Bronchial epithelial cell (primary cell): ENCODE results near the gene PAGE1. TPM values are rescaled to one million over a fixed set of nuclear protein-coding genes. Genes with fewer than 3 reads are reported as not detected.
"Not testable (repeated sequence)": the region's sequence is repeated elsewhere in the genome, so short reads cannot be mapped to it uniquely, and the experiment has no call there.

Source experiments
- DNase-seq: peaks from one replicate; pipeline ENCODE4 v3.0.0-alpha.2; 2010; ENCODE audit warnings: low read depth
- FAIRE-seq: peaks from 2 replicates; lab custom pipeline; 2011; peaks lifted over from hg19 to GRCh38; lab: Jason Lieb, UNC
- H3K27me3 ChIP-seq: 2 replicates; pipeline ENCODE4 v1.5.1; 2011; ENCODE audit warnings: low read length; ENCODE audit not compliant: control insufficient read depth, insufficient read depth
- H3K36me3 ChIP-seq: 2 replicates; pipeline ENCODE4 v1.5.1; 2011; ENCODE audit warnings: low read length; ENCODE audit not compliant: control insufficient read depth, insufficient read depth
- H3K4me3 ChIP-seq: 2 replicates; pipeline ENCODE4 v1.5.1; 2011; ENCODE audit warnings: mild to moderate bottlenecking, low read depth, low read length, control low read depth
- total RNA-seq: library from RNA; depleted of rRNA; stranded (reverse); fragments of >200 nt; gene quantifications from 2 replicates; pipeline ENCODE4 v1.2.1, GENCODE V29; 2014
- TF ChIP-seq, protein P1 (sequence below): IDR thresholded peaks from 2 replicates; pipeline ENCODE4 v1.5.1; 2011; ENCODE audit warnings: mild to moderate bottlenecking, moderate library complexity, low read length, control low read depth, inconsistent platforms; ENCODE audit not compliant: insufficient read depth, severe bottlenecking

The PAGE1 gene
- total RNA-seq = not detected in 2 replicates

DNA sequence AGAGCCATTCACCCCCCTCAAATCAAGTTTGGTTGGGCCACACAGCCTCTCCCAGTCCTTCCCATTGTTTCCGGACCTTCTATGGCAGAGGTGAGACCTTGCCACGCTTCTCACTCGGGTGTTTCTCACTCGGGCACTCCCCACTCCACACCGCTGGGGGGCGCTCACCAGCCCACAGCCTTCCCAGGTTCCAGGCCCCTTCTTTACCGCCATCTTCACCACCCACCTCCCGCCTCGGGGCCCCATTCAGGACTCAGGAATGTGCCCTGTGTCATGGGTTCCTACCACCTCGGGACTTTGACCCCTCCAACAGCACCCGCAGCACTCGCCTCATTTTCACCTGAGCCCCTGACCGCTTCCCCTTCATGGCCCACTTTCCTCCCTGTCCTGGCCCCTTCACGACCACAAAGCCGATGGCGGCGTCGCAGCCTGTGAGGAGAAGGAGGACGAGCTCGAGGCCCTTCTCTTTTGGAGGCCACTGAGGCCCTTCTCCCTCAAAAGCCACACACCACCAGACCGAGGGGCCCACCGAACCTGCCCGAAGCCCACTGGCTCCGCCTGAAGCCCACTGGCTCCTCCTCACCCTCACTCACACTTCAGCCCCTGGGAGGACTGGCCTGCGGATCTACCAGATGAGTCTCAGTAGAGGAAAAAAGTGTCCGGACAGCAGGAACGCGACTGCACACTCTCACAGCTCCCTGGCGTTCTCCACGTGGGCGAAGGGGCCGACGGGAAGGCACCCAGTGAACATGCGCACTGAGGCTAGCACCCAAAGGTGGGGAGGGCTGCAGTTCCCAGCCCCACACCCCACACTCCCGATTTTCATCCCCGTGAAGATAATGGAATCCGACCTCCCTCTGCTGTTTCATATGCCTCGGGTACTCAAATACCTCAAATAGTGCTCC, at the start of gene PAGE1:
Gene PAGE1, minus strand, starts transcription at position 709 of the 905 bp plus-strand sequence. CDS start 1,214 bp downstream, outside the sequence.
- TF ChIP-seq, protein P1, sequence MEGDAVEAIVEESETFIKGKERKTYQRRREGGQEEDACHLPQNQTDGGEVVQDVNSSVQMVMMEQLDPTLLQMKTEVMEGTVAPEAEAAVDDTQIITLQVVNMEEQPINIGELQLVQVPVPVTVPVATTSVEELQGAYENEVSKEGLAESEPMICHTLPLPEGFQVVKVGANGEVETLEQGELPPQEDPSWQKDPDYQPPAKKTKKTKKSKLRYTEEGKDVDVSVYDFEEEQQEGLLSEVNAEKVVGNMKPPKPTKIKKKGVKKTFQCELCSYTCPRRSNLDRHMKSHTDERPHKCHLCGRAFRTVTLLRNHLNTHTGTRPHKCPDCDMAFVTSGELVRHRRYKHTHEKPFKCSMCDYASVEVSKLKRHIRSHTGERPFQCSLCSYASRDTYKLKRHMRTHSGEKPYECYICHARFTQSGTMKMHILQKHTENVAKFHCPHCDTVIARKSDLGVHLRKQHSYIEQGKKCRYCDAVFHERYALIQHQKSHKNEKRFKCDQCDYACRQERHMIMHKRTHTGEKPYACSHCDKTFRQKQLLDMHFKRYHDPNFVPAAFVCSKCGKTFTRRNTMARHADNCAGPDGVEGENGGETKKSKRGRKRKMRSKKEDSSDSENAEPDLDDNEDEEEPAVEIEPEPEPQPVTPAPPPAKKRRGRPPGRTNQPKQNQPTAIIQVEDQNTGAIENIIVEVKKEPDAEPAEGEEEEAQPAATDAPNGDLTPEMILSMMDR = no peak
- Histone ChIP-seq H3K36me3 (no peaks in the 10 kb centered on the region), H3K4me3 (no peak within 1 kb of the TSS), H3K27me3 (no peaks in the 10 kb centered on the region)
- DNase-seq = no peak
- no peak for FAIRE-seq

- not testable (repeated sequence) for H3K27me3 ChIP-seq, FAIRE-seq, H3K36me3 ChIP-seq, H3K4me3 ChIP-seq, DNase-seq
These were observed 45.7 kb upstream of the PAGE1 start for GRCh38 chrX:49741501-49741900.

- no peak overlapping the region for H3K4me3 ChIP-seq
- no peaks in the 10 kb centered on the region for H3K36me3 ChIP-seq
- DNase-seq = no peak
- no peaks in the 10 kb centered on the region for H3K27me3 ChIP-seq
- FAIRE-seq = no peak
- TF ChIP-seq, protein P1 = no peak
These were observed 32.1 kb upstream of the PAGE1 start for GRCh38 chrX:49727847-49728246.

GRCh38 chrX:49726966-49727365, 31.2 kb upstream of the PAGE1 start:
- TF ChIP-seq, protein P1 = no peak
- FAIRE-seq (no peak), DNase-seq (no peak)
- Histone ChIP-seq H3K27me3 (no peaks in the 10 kb centered on the region), H3K36me3 (no peaks in the 10 kb centered on the region), H3K4me3 (no peak overlapping the region)

DNA sequence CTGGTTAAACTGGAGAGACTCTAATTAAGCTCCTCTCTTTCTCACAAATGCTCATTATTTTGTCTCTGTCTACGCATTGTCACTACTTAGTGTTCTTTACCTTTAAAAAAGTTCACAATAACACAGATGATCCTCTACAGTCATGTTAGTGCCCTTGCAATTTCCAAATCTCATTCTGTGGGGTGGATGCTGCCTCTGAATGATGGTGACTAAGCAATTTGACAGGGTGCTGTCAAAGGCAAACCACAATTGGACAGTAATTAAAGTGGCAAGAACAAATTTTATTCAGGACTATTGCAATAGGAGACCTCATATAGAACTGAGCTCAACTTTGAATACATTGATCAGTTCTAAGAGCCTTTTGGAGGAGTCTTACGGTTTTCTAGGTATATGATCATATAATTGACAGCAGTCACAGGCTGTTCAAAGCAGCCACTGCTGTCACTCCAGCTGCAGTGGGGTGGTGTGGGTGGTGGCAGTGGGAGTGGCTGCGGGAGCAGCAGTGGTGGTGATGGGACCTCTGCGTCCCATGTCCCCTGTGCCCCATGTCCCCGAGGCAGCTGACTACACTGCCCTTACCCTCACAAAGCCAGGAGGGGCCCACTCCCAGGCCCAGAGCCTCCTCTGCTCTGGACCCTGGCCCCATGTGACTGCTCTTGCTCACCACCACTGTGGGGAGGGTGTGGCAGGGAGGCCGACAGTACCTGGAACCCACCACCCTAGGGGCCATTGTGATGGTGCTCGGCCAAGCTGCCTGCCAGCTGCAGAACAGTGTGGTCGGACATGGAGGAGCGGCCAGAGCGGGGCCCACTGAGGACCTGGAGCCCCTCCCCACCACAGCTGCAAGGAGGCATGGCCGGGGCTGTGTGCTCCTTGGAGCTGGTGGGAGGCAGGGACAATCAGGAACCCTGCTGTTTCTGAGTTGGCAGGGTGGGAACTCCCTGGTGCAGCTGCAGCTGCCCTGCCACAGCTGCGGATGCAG, 30.4 kb upstream of the PAGE1 start:
- Histone ChIP-seq H3K36me3 (no peaks in the 10 kb centered on the region), H3K4me3 (no peak overlapping the region), H3K27me3 (no peaks in the 10 kb centered on the region)
- DNase-seq (no peak), FAIRE-seq (no peak)
- TF ChIP-seq, protein P1 = no peak

- no peak overlapping the region for H3K4me3 ChIP-seq
- TF ChIP-seq, protein P1 = no peak
- DNase-seq (no peak), FAIRE-seq (no peak)
- H3K27me3 ChIP-seq = no peaks in the 10 kb centered on the region
- H3K36me3 ChIP-seq = no peaks in the 10 kb centered on the region
These were observed 29.6 kb upstream of the PAGE1 start for GRCh38 chrX:49725401-49725800.

DNA sequence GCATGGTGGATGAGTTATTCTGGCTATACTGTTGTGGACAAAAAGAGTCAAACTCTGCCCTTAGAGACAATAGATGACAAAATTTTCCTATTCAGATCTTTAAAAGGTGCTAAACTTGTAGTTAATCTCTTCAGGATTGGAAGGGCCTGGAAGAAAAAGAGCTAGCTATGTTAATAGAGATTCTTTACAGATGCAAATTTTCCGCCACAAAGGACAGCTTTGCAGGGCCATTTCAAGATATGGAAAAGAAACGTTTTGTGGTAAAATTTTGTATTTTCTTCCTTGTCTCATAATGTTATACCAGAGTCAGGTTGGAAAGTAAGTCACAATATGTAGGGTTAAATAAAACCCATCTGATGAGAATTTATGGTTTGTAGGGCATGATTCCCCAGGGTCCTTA, 24.3 kb upstream of the PAGE1 start:
- DNase-seq, H3K36me3 ChIP-seq, H3K27me3 ChIP-seq, H3K4me3 ChIP-seq, FAIRE-seq: not testable (repeated sequence)
